Testis (tissue), 3 donors: ENCODE results near the gene LPP. TPM values are rescaled to one million over a fixed set of nuclear protein-coding genes. Genes with fewer than 3 reads are reported as not detected.

ENCODE experiments used
- DNase-seq: peaks from one replicate; pipeline ENCODE4 v3.0.0-alpha.2; 2019
- H3K27ac ChIP-seq, 2 donors: fragments of 200-600 bp; sonication (generic); one replicate each; pipeline ENCODE4 v1.5.1; 2019
- H3K27me3 ChIP-seq: fragments of 200-600 bp; sonication (generic); one replicate; pipeline ENCODE4 v1.5.1; 2019
- H3K36me3 ChIP-seq: fragments of 200-600 bp; sonication (generic); one replicate; pipeline ENCODE4 v1.5.1; 2017; ENCODE audit warnings: low read depth; ENCODE audit errors: missing control alignments
- H3K4me1 ChIP-seq: fragments of 200-600 bp; sonication (generic); one replicate; pipeline ENCODE4 v1.5.1; 2019
- H3K4me3 ChIP-seq, 2 donors: fragments of 200-600 bp; sonication (generic); one replicate each; pipeline ENCODE4 v1.5.1; 2017 to 2019
- H3K9me3 ChIP-seq: fragments of 200-600 bp; sonication (generic); one replicate; pipeline ENCODE4 v1.5.1; 2017
- POLR2A ChIP-seq: fragments of 450-650 bp; IDR thresholded peaks from one replicate; pipeline ENCODE4 v1.6.1; 2017; ENCODE audit warnings: antibody characterized with exemption, mild to moderate bottlenecking, moderate library complexity
- WGBS, 2 donors: methylation state at CpG; one replicate each; pipeline ENCODE4 v1.1.5; 2018; 5-methylcytosine and 5-hydroxymethylcytosine counted together
- intact Hi-C: fragments of 100-400 bp; cut with DNase I; formaldehyde crosslinking; loops from one replicate; pipeline ENCODE4 v1.15.1; 2023; ENCODE audit warnings: low total_unique reads
- polyA plus RNA-seq: library from polyadenylated mRNA; stranded (reverse); fragments of 350-450 nt; fragmentation: Illumina TruSeq; extraction: RNeasy Lipid Tissue Mini Kit (QIAGEN cat#74804); gene quantifications from one replicate; pipeline ENCODE4 v1.2.3, GENCODE V29; 2014; ENCODE audit warnings: low read depth, low replicate concordance; ENCODE audit not compliant: insufficient read depth
- total RNA-seq, 2 donors: library from RNA; depleted of rRNA; stranded (reverse); fragments of >200 nt; gene quantifications; one replicate each; pipeline ENCODE4 v1.2.3, GENCODE V29; 2016
- TF ChIP-seq, protein P1 (sequence below), 3 experiments: fragments of 450-650 bp in 2 of 3; fragments of 200-600 bp in 1 of 3; sonication (generic) in 1 of 3; IDR thresholded peaks; one replicate each; pipeline ENCODE4 v1.5.1; 2016 to 2019; ENCODE audit warnings: antibody characterized with exemption in 3 of 3, mild to moderate bottlenecking in 2 of 3, moderate library complexity in 1 of 3

The LPP gene
- total and polyA plus RNA-seq, 3 donors from 2014 or later, result 89.9 to 135 (median 132) TPM

DNA sequence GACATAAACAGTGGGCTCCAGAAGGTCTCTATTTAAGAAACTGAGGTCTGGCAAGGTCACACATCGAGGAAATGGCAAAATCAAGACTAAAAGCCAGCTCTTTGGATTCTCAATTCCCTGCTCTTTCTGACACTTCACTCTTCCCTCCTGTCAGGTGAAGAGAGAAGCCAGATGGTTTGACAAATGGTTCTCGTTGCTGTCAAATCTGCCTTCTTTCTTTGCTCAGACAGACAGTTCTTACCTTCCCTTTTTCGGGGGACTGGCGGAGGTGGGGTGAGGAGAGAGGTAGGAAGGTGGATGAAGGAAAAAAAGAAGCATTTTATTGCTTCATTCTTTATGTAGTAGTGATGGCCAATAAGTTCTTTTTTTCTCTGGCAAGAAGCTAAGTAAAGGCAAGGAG lies 133.4 kb downstream of the LPP start:
- WGBS, 2 donors, result 91 to 93% methylated on average over 4 of the region's 4 CpGs
- TF ChIP-seq, protein P1, sequence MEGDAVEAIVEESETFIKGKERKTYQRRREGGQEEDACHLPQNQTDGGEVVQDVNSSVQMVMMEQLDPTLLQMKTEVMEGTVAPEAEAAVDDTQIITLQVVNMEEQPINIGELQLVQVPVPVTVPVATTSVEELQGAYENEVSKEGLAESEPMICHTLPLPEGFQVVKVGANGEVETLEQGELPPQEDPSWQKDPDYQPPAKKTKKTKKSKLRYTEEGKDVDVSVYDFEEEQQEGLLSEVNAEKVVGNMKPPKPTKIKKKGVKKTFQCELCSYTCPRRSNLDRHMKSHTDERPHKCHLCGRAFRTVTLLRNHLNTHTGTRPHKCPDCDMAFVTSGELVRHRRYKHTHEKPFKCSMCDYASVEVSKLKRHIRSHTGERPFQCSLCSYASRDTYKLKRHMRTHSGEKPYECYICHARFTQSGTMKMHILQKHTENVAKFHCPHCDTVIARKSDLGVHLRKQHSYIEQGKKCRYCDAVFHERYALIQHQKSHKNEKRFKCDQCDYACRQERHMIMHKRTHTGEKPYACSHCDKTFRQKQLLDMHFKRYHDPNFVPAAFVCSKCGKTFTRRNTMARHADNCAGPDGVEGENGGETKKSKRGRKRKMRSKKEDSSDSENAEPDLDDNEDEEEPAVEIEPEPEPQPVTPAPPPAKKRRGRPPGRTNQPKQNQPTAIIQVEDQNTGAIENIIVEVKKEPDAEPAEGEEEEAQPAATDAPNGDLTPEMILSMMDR (IDR thresholded peaks at IDR 0.05), result no peak
- TF ChIP-seq POLR2A, result no peak
- Histone ChIP-seq H3K36me3 (no peaks in the 10 kb centered on the region), H3K9me3 (no peaks in the 10 kb centered on the region), H3K27ac (no peak overlapping the region), H3K4me1 (peaks cover 25% of the 10 kb centered on the region), H3K27me3 (no peaks in the 10 kb centered on the region), H3K4me3 (no peak overlapping the region)
- intact Hi-C loops, result no loop called here
- no peak for DNase-seq

DNA sequence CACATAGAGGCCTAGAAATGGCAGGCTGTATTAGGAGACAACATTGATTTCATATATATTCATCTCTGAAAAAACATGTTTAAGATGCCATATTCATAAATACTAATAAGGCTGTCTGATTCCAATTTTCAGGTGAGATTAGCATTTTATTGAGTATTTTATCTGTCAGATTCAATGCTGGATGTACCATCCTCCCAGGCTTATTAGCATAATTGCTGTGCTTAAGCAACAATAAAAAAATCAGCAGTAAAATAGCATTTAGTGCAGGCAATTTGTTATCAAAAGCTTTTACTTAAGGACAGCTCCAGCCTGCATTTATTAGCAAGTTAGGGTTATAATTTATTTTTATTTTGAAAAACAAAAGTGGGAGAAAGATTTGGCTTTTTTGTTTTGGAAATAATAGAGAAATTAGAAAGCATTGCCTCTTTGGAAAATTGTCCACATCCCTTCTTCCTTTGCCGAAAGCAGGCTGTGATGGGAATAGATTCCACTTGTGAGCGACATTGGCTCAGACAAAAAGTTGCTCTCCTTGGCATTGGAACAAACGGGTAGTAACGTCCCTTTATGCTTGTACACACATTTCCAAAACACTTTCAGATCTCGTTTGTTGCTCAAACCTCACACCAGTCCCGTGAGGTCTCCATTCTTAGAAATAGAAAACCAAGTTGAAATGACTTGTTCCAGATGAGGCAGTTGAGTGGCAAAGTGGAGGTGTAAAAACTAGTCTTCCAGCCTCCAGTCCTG lies 134.0 kb downstream of the LPP start:
- no peak for DNase-seq
- no peak overlapping the region for H3K27ac ChIP-seq
- WGBS, 2 donors, result 78 to 84% methylated on average over 6 of the region's 6 CpGs
- H3K4me3 ChIP-seq, result no peak overlapping the region
- peaks cover 20% of the 10 kb centered on the region for H3K4me1 ChIP-seq
- no peaks in the 10 kb centered on the region for H3K27me3 ChIP-seq
- no peaks in the 10 kb centered on the region for H3K9me3 ChIP-seq
- TF ChIP-seq, protein P1 (IDR thresholded peaks at IDR 0.05), result no peak
- no peak for TF ChIP-seq POLR2A
- intact Hi-C loops, result no loop called here
- no peaks in the 10 kb centered on the region for H3K36me3 ChIP-seq

DNA sequence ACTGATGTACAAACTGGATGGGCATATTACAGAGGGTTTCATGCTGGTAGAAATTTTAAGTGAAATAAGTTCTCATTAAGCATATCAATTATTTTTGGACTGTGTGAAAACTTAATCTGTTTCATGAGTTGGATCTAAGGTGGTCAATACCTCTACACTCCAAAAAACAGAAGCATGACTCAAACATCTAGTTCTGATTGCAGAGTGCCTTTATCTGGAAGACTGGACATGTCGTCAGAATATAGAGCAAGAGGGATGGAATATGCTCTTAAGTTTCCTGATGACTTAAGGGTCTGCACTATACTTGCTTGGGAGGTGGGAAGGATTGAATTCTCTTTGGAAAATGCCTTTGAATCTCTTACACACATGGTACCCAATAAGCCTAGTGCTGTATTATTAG lies 138.3 kb downstream of the LPP start:
- TF ChIP-seq, protein P1 (IDR thresholded peaks at IDR 0.05), result no peak
- TF ChIP-seq POLR2A, result no peak
- Histone ChIP-seq H3K9me3 (no peaks in the 10 kb centered on the region), H3K4me1 (peaks cover 17% of the 10 kb centered on the region), H3K27ac (no peak overlapping the region), H3K4me3 (no peak overlapping the region), H3K27me3 (no peaks in the 10 kb centered on the region), H3K36me3 (no peaks in the 10 kb centered on the region)
- intact Hi-C loops, result no loop called here
- DNase-seq, result no peak
- 78 to 89% methylated on average over 1 of the region's 1 CpG for WGBS, 2 donors

DNA sequence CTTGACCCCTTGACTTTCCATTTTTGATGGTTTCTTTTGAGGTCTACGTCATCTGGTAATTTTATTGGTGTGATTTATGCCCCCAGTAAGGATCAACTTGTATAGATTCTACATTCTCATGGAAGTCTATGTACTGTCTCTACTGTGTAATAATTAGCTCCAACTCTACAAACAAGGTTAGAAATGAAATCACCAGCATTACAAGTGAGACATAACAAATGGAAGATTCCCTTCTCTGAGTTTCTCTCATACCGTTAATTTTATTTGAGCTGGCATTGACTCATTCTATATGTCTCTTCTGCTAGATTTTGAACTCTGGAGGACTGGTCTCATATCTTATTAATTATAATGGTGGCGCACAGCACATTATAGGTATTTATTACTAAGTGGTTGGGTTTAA lies 138.9 kb downstream of the LPP start:
- H3K27ac ChIP-seq, result no peak overlapping the region

More for the DNA sequence above, 138.9 kb downstream of the LPP start:
- Histone ChIP-seq H3K9me3 (no peaks in the 10 kb centered on the region), H3K36me3 (no peaks in the 10 kb centered on the region), H3K4me1 (peaks cover 18% of the 10 kb centered on the region), H3K27me3 (no peaks in the 10 kb centered on the region), H3K4me3 (no peak overlapping the region)
- no peak for DNase-seq
- intact Hi-C loops, result no loop called here
- 88 to 94% methylated on average over 3 of the region's 3 CpGs for WGBS, 2 donors
- TF ChIP-seq, protein P1 (IDR thresholded peaks at IDR 0.05), result no peak
- no peak for TF ChIP-seq POLR2A
